ENCODE results near the gene TBX6. TPM values are rescaled to one million over a fixed set of nuclear protein-coding genes. Genes with fewer than 3 reads are reported as not detected.

The TBX6 gene
- total and polyA plus RNA-seq, 10 of the 15 experiments (the other 5 are each of a cell fraction or from before 2014, with no cell fraction given) = 0.08 to 0.90 (median 0.31) TPM; not detected in 2

- 7% methylated on average over 19 of the region's 19 CpGs for WGBS (ENCODE audit: insufficient coverage, insufficient replicate concordance, low lambda C conversion rate, missing lambda C conversion rate)
- ChIA-PET SMC1A (ENCODE audit: uncharacterized antibody, unreplicated experiment) (no interaction called here), RAD21 (ENCODE audit: unreplicated experiment) (no interaction called here), CTCF (interaction anchor here (0.6 to 4.8 kb wide), 5 partner anchors 12 to 86 kb away, joined by 3 to 51 read pairs (median 4); partner anchors contain the start of genes ALDOA and TBX6), POLR2A (interaction anchor here (0.7 to 2.7 kb wide), 5 partner anchors 10 to 246 kb away, joined by 3 to 9 read pairs (median 6); partner anchors contain the start of genes ALDOA, HIRIP3, INO80E and TAOK2)
- in situ Hi-C loops (cut with MboI) (no loop called here), intact Hi-C loops (cut with micrococcal nuclease; ENCODE audit: unreplicated experiment) (no loop called here)
- H3K79me2 ChIP-seq (ENCODE audit: control insufficient read depth, insufficient read depth, low read length) = no peaks in the 10 kb centered on the region
- ATAC-seq (peak; percentile 24), DNase-seq (ENCODE audit: low read depth, low spot score) (no peak), FAIRE-seq (no peak)
- no peak for TF ChIP-seq MEF2A (IDR thresholded peaks at IDR 0.05; ENCODE audit: insufficient read depth, low read depth, low read length)
- 0 out of 2 replicates have a peak, but pooled peaks have one; percentile 6 for TF ChIP-seq IKZF1 (conservative IDR thresholded peaks at IDR 0.05)
- TF ChIP-seq, protein P1, sequence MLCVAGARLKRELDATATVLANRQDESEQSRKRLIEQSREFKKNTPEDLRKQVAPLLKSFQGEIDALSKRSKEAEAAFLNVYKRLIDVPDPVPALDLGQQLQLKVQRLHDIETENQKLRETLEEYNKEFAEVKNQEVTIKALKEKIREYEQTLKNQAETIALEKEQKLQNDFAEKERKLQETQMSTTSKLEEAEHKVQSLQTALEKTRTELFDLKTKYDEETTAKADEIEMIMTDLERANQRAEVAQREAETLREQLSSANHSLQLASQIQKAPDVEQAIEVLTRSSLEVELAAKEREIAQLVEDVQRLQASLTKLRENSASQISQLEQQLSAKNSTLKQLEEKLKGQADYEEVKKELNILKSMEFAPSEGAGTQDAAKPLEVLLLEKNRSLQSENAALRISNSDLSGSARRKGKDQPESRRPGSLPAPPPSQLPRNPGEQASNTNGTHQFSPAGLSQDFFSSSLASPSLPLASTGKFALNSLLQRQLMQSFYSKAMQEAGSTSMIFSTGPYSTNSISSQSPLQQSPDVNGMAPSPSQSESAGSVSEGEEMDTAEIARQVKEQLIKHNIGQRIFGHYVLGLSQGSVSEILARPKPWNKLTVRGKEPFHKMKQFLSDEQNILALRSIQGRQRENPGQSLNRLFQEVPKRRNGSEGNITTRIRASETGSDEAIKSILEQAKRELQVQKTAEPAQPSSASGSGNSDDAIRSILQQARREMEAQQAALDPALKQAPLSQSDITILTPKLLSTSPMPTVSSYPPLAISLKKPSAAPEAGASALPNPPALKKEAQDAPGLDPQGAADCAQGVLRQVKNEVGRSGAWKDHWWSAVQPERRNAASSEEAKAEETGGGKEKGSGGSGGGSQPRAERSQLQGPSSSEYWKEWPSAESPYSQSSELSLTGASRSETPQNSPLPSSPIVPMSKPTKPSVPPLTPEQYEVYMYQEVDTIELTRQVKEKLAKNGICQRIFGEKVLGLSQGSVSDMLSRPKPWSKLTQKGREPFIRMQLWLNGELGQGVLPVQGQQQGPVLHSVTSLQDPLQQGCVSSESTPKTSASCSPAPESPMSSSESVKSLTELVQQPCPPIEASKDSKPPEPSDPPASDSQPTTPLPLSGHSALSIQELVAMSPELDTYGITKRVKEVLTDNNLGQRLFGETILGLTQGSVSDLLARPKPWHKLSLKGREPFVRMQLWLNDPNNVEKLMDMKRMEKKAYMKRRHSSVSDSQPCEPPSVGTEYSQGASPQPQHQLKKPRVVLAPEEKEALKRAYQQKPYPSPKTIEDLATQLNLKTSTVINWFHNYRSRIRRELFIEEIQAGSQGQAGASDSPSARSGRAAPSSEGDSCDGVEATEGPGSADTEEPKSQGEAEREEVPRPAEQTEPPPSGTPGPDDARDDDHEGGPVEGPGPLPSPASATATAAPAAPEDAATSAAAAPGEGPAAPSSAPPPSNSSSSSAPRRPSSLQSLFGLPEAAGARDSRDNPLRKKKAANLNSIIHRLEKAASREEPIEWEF (IDR thresholded peaks at IDR 0.05; ENCODE audit: insufficient replicate concordance, low read depth, low read length) = no peak
- no peak for TF ChIP-seq HCFC1 (IDR thresholded peaks at IDR 0.05; ENCODE audit: low read length)
- TF ChIP-seq KLF5 (IDR thresholded peaks at IDR 0.05; ENCODE audit: partially characterized antibody) = no peak
- TF ChIP-seq FOXM1 (IDR thresholded peaks at IDR 0.05; ENCODE audit: low read depth, low read length) = no peak
- no peak for TF ChIP-seq EZH2 (IDR thresholded peaks at IDR 0.05; ENCODE audit: borderline replicate concordance, control insufficient read depth, low read depth, low read length)
- no peaks in the 10 kb centered on the region for H3K36me3 ChIP-seq (ENCODE audit: control insufficient read depth in 2 of 2, insufficient read depth in 2 of 2, low read length in 1 of 2)
- H3K9ac ChIP-seq (ENCODE audit: control insufficient read depth, insufficient read depth, low read length) = peak overlapping the region; percentile 71
- no peaks in the 10 kb centered on the region for H4K20me1 ChIP-seq (ENCODE audit: control insufficient read depth, insufficient read depth)
- H3K4me1 ChIP-seq (ENCODE audit: control insufficient read depth, insufficient read depth, low read length) = peaks cover 3% of the 10 kb centered on the region; the same call in 1 of the 2 replicates
- BruUV-seq (replicated peaks) = no TSS peak
- no peaks in the 10 kb centered on the region for H3K27me3 ChIP-seq (replicated peaks in 1 of 2; ENCODE audit: control insufficient read depth in 2 of 2, insufficient read depth in 2 of 2, low read length in 1 of 2)
- no peaks in the 10 kb centered on the region for H3K9me3 ChIP-seq (replicated peaks; ENCODE audit: control insufficient read depth, insufficient read depth, low read length)
- H3K4me2 ChIP-seq (ENCODE audit: control insufficient read depth, insufficient read depth) = peak overlapping the region; percentile 60
- no peak overlapping the region; the same call in 1 of the 2 replicates for H3K27ac ChIP-seq (ENCODE audit: control insufficient read depth, insufficient read depth)
- H3K4me3 ChIP-seq = peak overlapping the region; percentile 83
- peak overlapping the region; percentile 91 for H2AFZ ChIP-seq (ENCODE audit: control insufficient read depth, low read depth, low read length)
Observed at GRCh38 chr16:30053376-30054015, 38.2 kb downstream of the TBX6 start.

Measured in GM12878 (cell line).